DOHH2 (cell line): ENCODE results near the gene C11orf54.

Source experiments
- H3F3A ChIP-seq: fragments of 200-600 bp; sonication (generic), shearing (Covaris generic); 2 replicates; pipeline ENCODE4 v1.6.0; 2016; ENCODE audit warnings: antibody characterized with exemption, mild to moderate bottlenecking; ENCODE audit not compliant: control insufficient read depth, insufficient read depth
- H3K27ac ChIP-seq: fragments of 200-600 bp; sonication (generic); 2 replicates; pipeline ENCODE4 v1.5.1; 2014; ENCODE audit warnings: low read depth, mild to moderate bottlenecking, low read length, moderate library complexity
- H3K27me3 ChIP-seq: fragments of 200-600 bp; sonication (generic); 2 replicates; pipeline ENCODE4 v1.6.1; 2014; ENCODE audit warnings: mild to moderate bottlenecking, low read length, mixed read lengths; ENCODE audit not compliant: control insufficient read depth
- H3K36me3 ChIP-seq: fragments of 200-600 bp; sonication (generic); 2 replicates; pipeline ENCODE4 v1.6.1; 2014; ENCODE audit warnings: mild to moderate bottlenecking, low read length, moderate library complexity, mixed read lengths; ENCODE audit not compliant: control insufficient read depth
- H3K4me1 ChIP-seq: fragments of 200-600 bp; sonication (generic); 2 replicates; pipeline ENCODE4 v1.6.1; 2014; ENCODE audit warnings: mild to moderate bottlenecking, low read length, mixed read lengths; ENCODE audit not compliant: control insufficient read depth
- H3K4me2 ChIP-seq: fragments of 200-600 bp; sonication (generic); 2 replicates; pipeline ENCODE4 v1.6.0; 2014; ENCODE audit warnings: mild to moderate bottlenecking, low read length, moderate library complexity
- H3K4me3 ChIP-seq: fragments of 200-600 bp; sonication (generic); 2 replicates; pipeline ENCODE4 v1.5.1; 2014; ENCODE audit warnings: mild to moderate bottlenecking, low read length, mixed read lengths
- H3K79me2 ChIP-seq: fragments of 200-600 bp; sonication (generic); 2 replicates; pipeline ENCODE4 v1.6.1; 2014; ENCODE audit warnings: mild to moderate bottlenecking, low read length, mixed read lengths; ENCODE audit not compliant: control insufficient read depth
- H3K9me2 ChIP-seq: fragments of 200-600 bp; sonication (generic); replicated peaks from 2 replicates; pipeline ENCODE4 v1.6.1; 2014; ENCODE audit warnings: mild to moderate bottlenecking, low read length, mixed read lengths; ENCODE audit not compliant: control insufficient read depth
- H3K9me3 ChIP-seq: fragments of 200-600 bp; sonication (generic); 2 replicates; pipeline ENCODE4 v1.6.1; 2014; ENCODE audit warnings: antibody characterized with exemption, low read length, mixed read lengths; ENCODE audit not compliant: control insufficient read depth, insufficient read depth
- H4K20me1 ChIP-seq: fragments of 200-600 bp; sonication (generic); 2 replicates; pipeline ENCODE4 v1.6.0; 2014; ENCODE audit warnings: low read depth, mild to moderate bottlenecking, antibody characterized with exemption, low read length, moderate library complexity; ENCODE audit not compliant: control insufficient read depth, insufficient read depth
- CTCF ChIP-seq: fragments of 200-600 bp; sonication (generic); IDR thresholded peaks from one replicate; pipeline ENCODE4 v1.5.1; 2014; ENCODE audit warnings: antibody characterized with exemption, mild to moderate bottlenecking, low read depth, low read length; ENCODE audit not compliant: poor library complexity, severe bottlenecking
- EZH2phosphoT487 ChIP-seq: fragments of 200-600 bp; sonication (generic); IDR thresholded peaks from 2 replicates; pipeline ENCODE4 v1.6.1; 2017; ENCODE audit warnings: borderline replicate concordance, mild to moderate bottlenecking, antibody characterized with exemption, low read length, moderate library complexity, mixed read lengths

C11orf54 gene

GRCh38 chr11:93775289-93775688, 33.8 kb downstream of the C11orf54 start:
- Histone ChIP-seq H3K27ac (no peak overlapping the region), H3K36me3 (no peaks in the 10 kb centered on the region), H3K9me3 (peaks cover 17% of the 10 kb centered on the region), H3K79me2 (no peaks in the 10 kb centered on the region), H3F3A (0 out of 2 replicates have a peak, but pooled peaks cover 2% of the 10 kb centered on the region), H3K9me2 (no peaks in the 10 kb centered on the region), H3K4me1 (peaks cover 20% of the 10 kb centered on the region), H3K4me2 (no peak overlapping the region), H3K4me3 (no peak overlapping the region), H4K20me1 (no peaks in the 10 kb centered on the region), H3K27me3 (no peaks in the 10 kb centered on the region)
- TF ChIP-seq EZH2phosphoT487 (no peak), CTCF (peak; percentile 65)

- H3K27ac ChIP-seq, result peak overlapping the region; percentile 74; the same call in 1 of the 2 replicates
- H3K4me1 ChIP-seq, result peaks cover 25% of the 10 kb centered on the region
- peaks cover 39% of the 10 kb centered on the region for H3K36me3 ChIP-seq
- TF ChIP-seq EZH2phosphoT487, result no peak
- TF ChIP-seq CTCF, result no peak
- no peaks in the 10 kb centered on the region for H3K27me3 ChIP-seq
- H3K9me3 ChIP-seq, result no peaks in the 10 kb centered on the region
- peak overlapping the region; percentile 97 for H3K4me3 ChIP-seq
- H4K20me1 ChIP-seq, result peaks cover 20% of the 10 kb centered on the region
- peaks cover 58% of the 10 kb centered on the region for H3K79me2 ChIP-seq
- H3F3A ChIP-seq, result no peaks in the 10 kb centered on the region
- peak overlapping the region; percentile 97 for H3K4me2 ChIP-seq
- H3K9me2 ChIP-seq, result no peaks in the 10 kb centered on the region
Measured at GRCh38 chr11:93783362-93783761, 41.9 kb downstream of the C11orf54 start.

GRCh38 chr11:93783765-93784144, 42.3 kb downstream of the C11orf54 start:
- no peaks in the 10 kb centered on the region for H3K9me2 ChIP-seq
- H3K4me1 ChIP-seq, result peaks cover 25% of the 10 kb centered on the region
- peaks cover 62% of the 10 kb centered on the region for H3K79me2 ChIP-seq
- peak overlapping the region; percentile 97 for H3K4me3 ChIP-seq
- H4K20me1 ChIP-seq, result peaks cover 20% of the 10 kb centered on the region
- peak overlapping the region; percentile 97 for H3K4me2 ChIP-seq
- no peaks in the 10 kb centered on the region for H3F3A ChIP-seq
- no peaks in the 10 kb centered on the region for H3K27me3 ChIP-seq
- peak overlapping the region; percentile 74 for H3K27ac ChIP-seq
- no peaks in the 10 kb centered on the region for H3K9me3 ChIP-seq
- TF ChIP-seq EZH2phosphoT487, result no peak
- no peak for TF ChIP-seq CTCF
- peaks cover 42% of the 10 kb centered on the region for H3K36me3 ChIP-seq
